GM23338 (cell line): ENCODE results near the gene RHOV. TPM values are rescaled to one million over a fixed set of nuclear protein-coding genes. Genes with fewer than 3 reads are reported as not detected.

Experiments
- ATAC-seq: fragments of 200-7000 bp; cut with Tn5 transposase; 3 replicates; pipeline ENCODE4 v1.9.1; 2020
- DNase-seq: peaks from one replicate; pipeline ENCODE4 v3.0.0-alpha.2; 2015; ENCODE audit warnings: low spot score
- H2AFZ ChIP-seq: fragments of 200-600 bp; sonication (generic); 2 replicates; pipeline ENCODE4 v1.8.0; 2016; ENCODE audit warnings: antibody characterized with exemption, mild to moderate bottlenecking, moderate library complexity
- H3F3A ChIP-seq: fragments of 200-600 bp; sonication (generic); replicated peaks from 2 replicates; pipeline ENCODE4 v1.8.0; 2017; ENCODE audit warnings: antibody characterized with exemption, mixed run types, low read depth
- H3K27ac ChIP-seq: fragments of 200-600 bp; sonication (generic); 2 replicates; pipeline ENCODE4 v1.6.1; 2016; ENCODE audit warnings: low read depth
- H3K27me3 ChIP-seq: fragments of 200-600 bp; sonication (generic); 2 replicates; pipeline ENCODE4 v1.8.0; 2016; ENCODE audit warnings: mild to moderate bottlenecking, mixed run types, moderate library complexity; ENCODE audit not compliant: insufficient read depth
- H3K36me3 ChIP-seq: fragments of 200-600 bp; sonication (generic); 2 replicates; pipeline ENCODE4 v1.8.0; 2016; ENCODE audit warnings: mild to moderate bottlenecking; ENCODE audit not compliant: insufficient read depth
- H3K4me1 ChIP-seq: fragments of 200-600 bp; sonication (generic); 2 replicates; pipeline ENCODE4 v1.8.0; 2016; ENCODE audit warnings: mild to moderate bottlenecking, moderate library complexity; ENCODE audit not compliant: insufficient read depth
- H3K4me2 ChIP-seq: fragments of 200-600 bp; sonication (generic); 2 replicates; pipeline ENCODE4 v1.7.1; 2017; ENCODE audit warnings: mixed run types
- H3K4me3 ChIP-seq: fragments of 200-600 bp; sonication (generic); 2 replicates; pipeline ENCODE4 v1.6.1; 2016; ENCODE audit warnings: mixed run types
- H3K79me2 ChIP-seq: fragments of 200-600 bp; sonication (generic); replicated peaks from 2 replicates; pipeline ENCODE4 v1.8.0; 2017; ENCODE audit warnings: mild to moderate bottlenecking; ENCODE audit not compliant: insufficient read depth
- H3K9me2 ChIP-seq: fragments of 200-600 bp; sonication (generic); 2 replicates; pipeline ENCODE4 v1.8.0; 2017; ENCODE audit not compliant: insufficient read depth
- H4K20me1 ChIP-seq: fragments of 200-600 bp; sonication (generic); replicated peaks from 2 replicates; pipeline ENCODE4 v1.8.0; 2017; ENCODE audit warnings: mild to moderate bottlenecking; ENCODE audit not compliant: insufficient read depth
- H3K27ac Mint-ChIP-seq: 2 replicates; pipeline ENCODE4 v1.8.0; 2020; ENCODE audit warnings: inconsistent platforms, mild to moderate bottlenecking, moderate library complexity, mixed read lengths
- H3K27me3 Mint-ChIP-seq: 3 replicates; pipeline ENCODE4 v1.8.0; 2022; ENCODE audit warnings: low read depth, mild to moderate bottlenecking, moderate library complexity, mixed read lengths, inconsistent platforms; ENCODE audit not compliant: insufficient read depth, poor library complexity
- H3K36me3 Mint-ChIP-seq: 3 replicates; pipeline ENCODE4 v1.8.0; 2021; ENCODE audit warnings: low read depth, mild to moderate bottlenecking, inconsistent platforms, moderate library complexity, mixed read lengths
- H3K4me1 Mint-ChIP-seq: 3 replicates; pipeline ENCODE4 v1.8.0; 2020; ENCODE audit warnings: mild to moderate bottlenecking, inconsistent platforms, mixed read lengths
- H3K4me3 Mint-ChIP-seq: 3 replicates; pipeline ENCODE4 v1.8.0; 2021; ENCODE audit warnings: moderate library complexity, mild to moderate bottlenecking, inconsistent platforms, mixed read lengths
- H3K9me3 Mint-ChIP-seq: 3 replicates; pipeline ENCODE4 v1.8.0; 2020; ENCODE audit warnings: moderate library complexity, mild to moderate bottlenecking, inconsistent platforms, mixed read lengths
- NANOG ChIP-seq: IDR thresholded peaks from 2 replicates; pipeline ENCODE4 v1.6.1; 2016; ENCODE audit warnings: antibody characterized with exemption, borderline replicate concordance
- POLR2AphosphoS5 ChIP-seq: IDR thresholded peaks from 2 replicates; pipeline ENCODE4 v1.6.1; 2016; ENCODE audit warnings: antibody characterized with exemption, low read depth
- ZNF331 ChIP-seq: fragments of 250-450 bp; sonication (Bioruptor Pico); IDR thresholded peaks from 2 replicates; pipeline ENCODE4 v1.5.0; 2020; ENCODE audit warnings: low read depth, mild to moderate bottlenecking, moderate library complexity
- ZNF462 ChIP-seq: fragments of 250-450 bp; sonication (Bioruptor Pico); IDR thresholded peaks from 2 replicates; pipeline ENCODE4 v1.5.0; 2020; ENCODE audit warnings: mild to moderate bottlenecking, moderate library complexity
- polyA plus RNA-seq: library from polyadenylated mRNA; unstranded; fragments of >200 nt; fragmentation: Nextera tagmentation; extraction: Ambion mirVana; gene quantifications from 2 replicates; pipeline ENCODE4 v1.2.1, GENCODE V29; 2016
- total RNA-seq: library from RNA; depleted of rRNA; stranded (reverse); fragments of >200 nt; shearing (Covaris generic); gene quantifications from 2 replicates; pipeline ENCODE4 v1.2.3, GENCODE V29; 2014

RHOV gene
- total and polyA plus RNA-seq, 2 experiments from 2014 or later: 4.4 to 4.7 TPM

GRCh38 chr15:40879609-40880008, 5.6 kb upstream of the RHOV start:
- H3K36me3 Mint-ChIP-seq: no peaks in the 10 kb centered on the region; the same call in 2 of the 3 replicates
- H3K27me3 Mint-ChIP-seq: peaks cover 8% of the 10 kb centered on the region
- H2AFZ ChIP-seq: no peak overlapping the region
- no peak for TF ChIP-seq POLR2AphosphoS5
- TF ChIP-seq NANOG: no peak
- H3K27ac ChIP-seq: no peak overlapping the region
- no peaks in the 10 kb centered on the region for H3K36me3 ChIP-seq
- no peaks in the 10 kb centered on the region for H3K79me2 ChIP-seq
- H3K4me3 ChIP-seq: no peak overlapping the region
- no peaks in the 10 kb centered on the region for H3F3A ChIP-seq
- ATAC-seq (no peak), DNase-seq (no peak)
- no peak overlapping the region for H3K4me3 Mint-ChIP-seq
- no peaks in the 10 kb centered on the region for H3K9me2 ChIP-seq
- H3K4me2 ChIP-seq: no peak overlapping the region
- no peak overlapping the region for H3K27ac Mint-ChIP-seq
- no peaks in the 10 kb centered on the region for H3K27me3 ChIP-seq
- H3K4me1 Mint-ChIP-seq: peaks cover 9% of the 10 kb centered on the region; the same call in 2 of the 3 replicates
- peaks cover 4% of the 10 kb centered on the region; the same call in 1 of the 2 replicates for H3K4me1 ChIP-seq
- H4K20me1 ChIP-seq: no peaks in the 10 kb centered on the region
- peaks cover 7% of the 10 kb centered on the region; the same call in 2 of the 3 replicates for H3K9me3 Mint-ChIP-seq

- Mint-ChIP-seq H3K27me3 (peaks cover 13% of the 10 kb centered on the region), H3K4me1 (peaks cover 12% of the 10 kb centered on the region; the same call in 2 of the 3 replicates), H3K9me3 (peaks cover 7% of the 10 kb centered on the region; the same call in 2 of the 3 replicates), H3K36me3 (no peaks in the 10 kb centered on the region; the same call in 2 of the 3 replicates), H3K27ac (0 out of 2 replicates have a peak overlapping the region, but pooled peaks have one; percentile 19), H3K4me3 (no peak overlapping the region)
- DNase-seq: no peak
- Histone ChIP-seq H3F3A (no peaks in the 10 kb centered on the region), H2AFZ (no peak overlapping the region), H3K4me3 (no peak overlapping the region), H3K9me2 (no peaks in the 10 kb centered on the region), H3K4me1 (peaks cover 9% of the 10 kb centered on the region; the same call in 1 of the 2 replicates), H3K27me3 (no peaks in the 10 kb centered on the region), H3K79me2 (no peaks in the 10 kb centered on the region), H4K20me1 (no peaks in the 10 kb centered on the region), H3K4me2 (no peak overlapping the region), H3K27ac (no peak overlapping the region), H3K36me3 (no peaks in the 10 kb centered on the region)
- ATAC-seq: no peak; the same call in 1 of the 3 replicates
- no peak for TF ChIP-seq ZNF331 (CRISPR knock-in tag)
- TF ChIP-seq ZNF462: no peak
- TF ChIP-seq NANOG: no peak
- no peak for TF ChIP-seq POLR2AphosphoS5
Measured at GRCh38 chr15:40878785-40879184, 4.8 kb upstream of the RHOV start.
